Hepatocyte (in vitro differentiated cells): ENCODE results near the gene ATAD2B. TPM values are rescaled to one million over a fixed set of nuclear protein-coding genes. Genes with fewer than 3 reads are reported as not detected.

Source experiments
- DNase-seq: peaks from one replicate; pipeline ENCODE4 v3.0.0-alpha.2; 2016; ENCODE audit warnings: low spot score
- H2AFZ ChIP-seq: fragments of 200-600 bp; sonication (generic); 2 replicates; pipeline ENCODE4 v1.6.0; 2016; ENCODE audit warnings: antibody characterized with exemption, mild to moderate bottlenecking
- H3K27ac ChIP-seq: fragments of 200-600 bp; sonication (generic); 2 replicates; pipeline ENCODE4 v1.5.1; 2016; ENCODE audit warnings: mild to moderate bottlenecking
- H3K27me3 ChIP-seq: fragments of 200-600 bp; sonication (generic); 2 replicates; pipeline ENCODE4 v1.6.1; 2016
- H3K36me3 ChIP-seq: fragments of 200-600 bp; sonication (generic); replicated peaks from 2 replicates; pipeline ENCODE4 v1.5.1; 2016; ENCODE audit warnings: low read depth; ENCODE audit not compliant: insufficient read depth
- H3K4me1 ChIP-seq: fragments of 200-600 bp; sonication (generic); 2 replicates; pipeline ENCODE4 v1.5.1; 2016; ENCODE audit warnings: mild to moderate bottlenecking, moderate library complexity; ENCODE audit not compliant: insufficient read depth
- H3K4me2 ChIP-seq: fragments of 200-600 bp; sonication (generic); 2 replicates; pipeline ENCODE4 v1.6.0; 2016
- H3K4me3 ChIP-seq: fragments of 200-600 bp; sonication (generic); 2 replicates; pipeline ENCODE4 v1.5.1; 2016; ENCODE audit warnings: mild to moderate bottlenecking
- H3K79me2 ChIP-seq: fragments of 200-600 bp; sonication (generic); 2 replicates; pipeline ENCODE4 v1.6.0; 2017; ENCODE audit warnings: mild to moderate bottlenecking
- H3K9me2 ChIP-seq: fragments of 200-600 bp; sonication (generic); replicated peaks from 2 replicates; pipeline ENCODE4 v1.6.0; 2017; ENCODE audit warnings: mild to moderate bottlenecking; ENCODE audit not compliant: insufficient read depth
- H3K9me3 ChIP-seq: fragments of 200-600 bp; sonication (generic); 2 replicates; pipeline ENCODE4 v1.5.1; 2016; ENCODE audit warnings: low read depth, mild to moderate bottlenecking
- H4K20me1 ChIP-seq: fragments of 200-600 bp; sonication (generic); 2 replicates; pipeline ENCODE4 v1.6.0; 2016; ENCODE audit warnings: mild to moderate bottlenecking; ENCODE audit not compliant: insufficient read depth, poor library complexity, severe bottlenecking
- CTCF ChIP-seq: fragments of 200-600 bp; sonication (generic); IDR thresholded peaks from 2 replicates; pipeline ENCODE4 v1.5.1; 2016; ENCODE audit warnings: antibody characterized with exemption, mild to moderate bottlenecking; ENCODE audit not compliant: poor library complexity
- EZH2 ChIP-seq: fragments of 200-600 bp; sonication (generic); IDR thresholded peaks from 2 replicates; pipeline ENCODE4 v1.6.1; 2016; ENCODE audit warnings: antibody characterized with exemption, mild to moderate bottlenecking, borderline replicate concordance
- EZH2phosphoT487 ChIP-seq: fragments of 200-600 bp; sonication (generic); IDR thresholded peaks from one replicate; pipeline ENCODE4 v1.6.1; 2018; ENCODE audit warnings: antibody characterized with exemption, mild to moderate bottlenecking, low read depth, moderate library complexity; ENCODE audit not compliant: unreplicated experiment, severe bottlenecking
- WGBS: methylation state at CpG from one replicate; pipeline ENCODE4 v1.1.6; 2016; ENCODE audit warnings: low lambda C conversion rate; ENCODE audit errors: missing lambda C conversion rate; 5-methylcytosine and 5-hydroxymethylcytosine counted together
- polyA plus RNA-seq: library from polyadenylated mRNA; unstranded; fragments of >200 nt; fragmentation: Nextera tagmentation; extraction: Ambion mirVana; gene quantifications from 2 replicates; pipeline ENCODE4 v1.2.1, GENCODE V29; 2016
- total RNA-seq: library from RNA; depleted of rRNA; stranded (reverse); fragments of >200 nt; gene quantifications from 2 replicates; pipeline ENCODE4 v1.2.3, GENCODE V29; 2014

Gene ATAD2B
- total and polyA plus RNA-seq, 2 experiments from 2014 or later, result 6.1 to 17.1 TPM

GRCh38 chr2:23713351-23713750, 213.6 kb downstream of the ATAD2B start:
- Histone ChIP-seq H2AFZ (no peak overlapping the region), H3K9me2 (no peaks in the 10 kb centered on the region), H3K79me2 (no peaks in the 10 kb centered on the region), H3K9me3 (no peaks in the 10 kb centered on the region), H3K4me2 (no peak overlapping the region), H3K4me1 (no peaks in the 10 kb centered on the region), H3K27me3 (no peaks in the 10 kb centered on the region), H3K36me3 (no peaks in the 10 kb centered on the region), H4K20me1 (no peaks in the 10 kb centered on the region), H3K4me3 (no peak overlapping the region), H3K27ac (no peak overlapping the region)
- WGBS, result 91% methylated on average over 5 of the region's 5 CpGs
- no peak for TF ChIP-seq EZH2
- no peak for DNase-seq

GRCh38 chr2:23712756-23713151, 214.2 kb downstream of the ATAD2B start:
- 69% methylated on average over 2 of the region's 2 CpGs for WGBS
- no peak for TF ChIP-seq EZH2
- no peak for TF ChIP-seq EZH2phosphoT487
- no peak for TF ChIP-seq CTCF
- no peak overlapping the region for H3K27ac ChIP-seq
- no peaks in the 10 kb centered on the region for H3K9me3 ChIP-seq
- H3K27me3 ChIP-seq, result no peaks in the 10 kb centered on the region
- H3K4me1 ChIP-seq, result no peaks in the 10 kb centered on the region
- H3K79me2 ChIP-seq, result no peaks in the 10 kb centered on the region
- H3K36me3 ChIP-seq, result no peaks in the 10 kb centered on the region
- no peak overlapping the region for H3K4me3 ChIP-seq
- H3K9me2 ChIP-seq, result no peaks in the 10 kb centered on the region
- no peak for DNase-seq
- no peaks in the 10 kb centered on the region for H4K20me1 ChIP-seq
- H2AFZ ChIP-seq, result no peak overlapping the region
- no peak overlapping the region for H3K4me2 ChIP-seq

GRCh38 chr2:23711979-23712755, 214.8 kb downstream of the ATAD2B start:
- H3K9me3 ChIP-seq, result no peaks in the 10 kb centered on the region
- no peaks in the 10 kb centered on the region for H4K20me1 ChIP-seq
- no peaks in the 10 kb centered on the region for H3K9me2 ChIP-seq
- no peaks in the 10 kb centered on the region for H3K4me1 ChIP-seq
- no peaks in the 10 kb centered on the region for H3K36me3 ChIP-seq
- no peak overlapping the region for H3K4me3 ChIP-seq
- no peak overlapping the region for H2AFZ ChIP-seq
- H3K4me2 ChIP-seq, result no peak overlapping the region
- no peak overlapping the region for H3K27ac ChIP-seq
- no peak for DNase-seq
- TF ChIP-seq EZH2phosphoT487, result no peak
- TF ChIP-seq CTCF, result no peak
- TF ChIP-seq EZH2, result no peak
- WGBS, result 66% methylated on average over 7 of the region's 7 CpGs
- H3K27me3 ChIP-seq, result no peaks in the 10 kb centered on the region
- H3K79me2 ChIP-seq, result no peaks in the 10 kb centered on the region

- no peaks in the 10 kb centered on the region for H3K27me3 ChIP-seq
- H4K20me1 ChIP-seq, result no peaks in the 10 kb centered on the region
- DNase-seq, result no peak
- WGBS, result 97% methylated on average over 8 of the region's 8 CpGs
- H3K27ac ChIP-seq, result no peak overlapping the region
- no peaks in the 10 kb centered on the region for H3K4me1 ChIP-seq
- no peaks in the 10 kb centered on the region for H3K9me2 ChIP-seq
- H2AFZ ChIP-seq, result no peak overlapping the region
- H3K4me3 ChIP-seq, result no peak overlapping the region
- H3K79me2 ChIP-seq, result no peaks in the 10 kb centered on the region
- no peaks in the 10 kb centered on the region for H3K9me3 ChIP-seq
- no peak overlapping the region for H3K4me2 ChIP-seq
- TF ChIP-seq EZH2 (no peak), EZH2phosphoT487 (no peak)
- no peaks in the 10 kb centered on the region for H3K36me3 ChIP-seq
Measured at GRCh38 chr2:23709311-23709710, 217.6 kb downstream of the ATAD2B start.
